MCF 10A (cell line): ENCODE measurements around the gene PDE3A. TPM values are rescaled to one million over a fixed set of nuclear protein-coding genes. Genes with fewer than 3 reads are reported as not detected.
A peak's percentile ranks its signal among the peaks of the same experiment; 100 is the strongest.

ENCODE experiments used
- BruUV-seq: library from RNA; stranded (reverse); fragments of 400-500 nt; replicated peaks from 2 replicates; lab custom pipeline; 2021; lab: Mats Ljungman, UMichigan
- CTCF ChIA-PET: fragments of 300-600 bp; sonication (Branson Sonifier 250); formaldehyde crosslinking; extraction: SDS; loops from one replicate; lab custom pipeline; 2021; ENCODE audit warnings: antibody characterized with exemption, inconsistent platforms; lab: Yijun Ruan, JAX
- POLR2A ChIA-PET: fragments of 300-600, 350-650 bp; sonication (Branson Sonifier 250); formaldehyde crosslinking; extraction: SDS; loops from one replicate; lab custom pipeline; 2020; ENCODE audit warnings: antibody characterized with exemption, inconsistent platforms; lab: Yijun Ruan, JAX
- DNase-seq: peaks from one replicate; pipeline ENCODE4 v3.0.0-alpha.2; 2018; ENCODE audit not compliant: unreplicated experiment
- H3K27ac Mint-ChIP-seq: one replicate; pipeline ENCODE4 v1.8.0; 2022; ENCODE audit warnings: mild to moderate bottlenecking, low read depth, mixed read lengths; ENCODE audit not compliant: unreplicated experiment
- H3K27me3 Mint-ChIP-seq: one replicate; pipeline ENCODE4 v1.8.0; 2022; ENCODE audit warnings: mixed read lengths; ENCODE audit not compliant: insufficient read depth, unreplicated experiment
- H3K36me3 Mint-ChIP-seq: one replicate; pipeline ENCODE4 v1.8.0; 2022; ENCODE audit warnings: mild to moderate bottlenecking, moderate library complexity, mixed read lengths; ENCODE audit not compliant: insufficient read depth, unreplicated experiment
- H3K4me1 Mint-ChIP-seq: one replicate; pipeline ENCODE4 v1.8.0; 2022; ENCODE audit warnings: mixed read lengths; ENCODE audit not compliant: insufficient read depth, unreplicated experiment
- H3K4me3 Mint-ChIP-seq: one replicate; pipeline ENCODE4 v1.8.0; 2022; ENCODE audit warnings: mild to moderate bottlenecking, moderate library complexity, mixed read lengths; ENCODE audit not compliant: unreplicated experiment
- H3K9me3 Mint-ChIP-seq: one replicate; pipeline ENCODE4 v1.8.0; 2022; ENCODE audit warnings: mixed read lengths; ENCODE audit not compliant: unreplicated experiment
- intact Hi-C: fragments of 100-400 bp; cut with micrococcal nuclease; formaldehyde crosslinking; loops from 2 replicates; pipeline ENCODE4 v1.14.1; 2022
- total RNA-seq: library from RNA; stranded (reverse); gene quantifications from 2 replicates; pipeline ENCODE4 v1.2.3, GENCODE V29; 2022
- TF ChIP-seq, protein P1 (sequence below): fragments of 200-600 bp; IDR thresholded peaks from one replicate; pipeline ENCODE4 v1.8.0; 2022; ENCODE audit warnings: antibody characterized with exemption, mild to moderate bottlenecking; ENCODE audit not compliant: unreplicated experiment

Gene PDE3A
- total RNA-seq, 1 experiment from 2014 or later: not detected

DNA sequence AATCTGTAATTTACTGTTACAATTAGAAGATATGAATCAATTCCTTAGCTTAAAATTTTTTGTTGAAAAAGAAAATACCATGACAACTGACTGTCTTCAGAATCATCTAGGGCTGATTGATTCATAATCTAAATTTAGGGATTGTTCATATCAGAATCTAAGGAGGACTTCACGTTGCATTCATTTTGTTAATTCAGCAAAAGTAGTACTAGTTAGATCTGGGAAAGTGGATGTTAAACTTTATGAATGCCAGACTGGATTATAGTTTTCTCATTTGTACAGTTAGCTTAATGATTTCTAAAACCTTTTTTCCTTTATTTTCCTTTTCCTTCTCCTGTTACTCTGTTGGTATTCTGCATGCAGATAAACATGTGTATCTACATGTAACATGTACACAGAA is 135.5 kb downstream of the PDE3A start:
- ChIA-PET CTCF (interaction anchor here (2.1 kb wide), 1 partner anchor 39 kb away, joined by 4 read pairs; no protein-coding TSS in a partner anchor), POLR2A (no interaction called here)
- no peaks in the 10 kb centered on the region for H3K36me3 Mint-ChIP-seq
- intact Hi-C loops: no loop called here
- peaks cover 71% of the 10 kb centered on the region for H3K27me3 Mint-ChIP-seq
- DNase-seq: no peak
- no TSS peak for BruUV-seq
- H3K4me1 Mint-ChIP-seq: no peaks in the 10 kb centered on the region
- TF ChIP-seq, protein P1, sequence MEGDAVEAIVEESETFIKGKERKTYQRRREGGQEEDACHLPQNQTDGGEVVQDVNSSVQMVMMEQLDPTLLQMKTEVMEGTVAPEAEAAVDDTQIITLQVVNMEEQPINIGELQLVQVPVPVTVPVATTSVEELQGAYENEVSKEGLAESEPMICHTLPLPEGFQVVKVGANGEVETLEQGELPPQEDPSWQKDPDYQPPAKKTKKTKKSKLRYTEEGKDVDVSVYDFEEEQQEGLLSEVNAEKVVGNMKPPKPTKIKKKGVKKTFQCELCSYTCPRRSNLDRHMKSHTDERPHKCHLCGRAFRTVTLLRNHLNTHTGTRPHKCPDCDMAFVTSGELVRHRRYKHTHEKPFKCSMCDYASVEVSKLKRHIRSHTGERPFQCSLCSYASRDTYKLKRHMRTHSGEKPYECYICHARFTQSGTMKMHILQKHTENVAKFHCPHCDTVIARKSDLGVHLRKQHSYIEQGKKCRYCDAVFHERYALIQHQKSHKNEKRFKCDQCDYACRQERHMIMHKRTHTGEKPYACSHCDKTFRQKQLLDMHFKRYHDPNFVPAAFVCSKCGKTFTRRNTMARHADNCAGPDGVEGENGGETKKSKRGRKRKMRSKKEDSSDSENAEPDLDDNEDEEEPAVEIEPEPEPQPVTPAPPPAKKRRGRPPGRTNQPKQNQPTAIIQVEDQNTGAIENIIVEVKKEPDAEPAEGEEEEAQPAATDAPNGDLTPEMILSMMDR: no peak
- no peaks in the 10 kb centered on the region for H3K9me3 Mint-ChIP-seq
- no peak overlapping the region for H3K4me3 Mint-ChIP-seq
- no peak overlapping the region for H3K27ac Mint-ChIP-seq

DNA sequence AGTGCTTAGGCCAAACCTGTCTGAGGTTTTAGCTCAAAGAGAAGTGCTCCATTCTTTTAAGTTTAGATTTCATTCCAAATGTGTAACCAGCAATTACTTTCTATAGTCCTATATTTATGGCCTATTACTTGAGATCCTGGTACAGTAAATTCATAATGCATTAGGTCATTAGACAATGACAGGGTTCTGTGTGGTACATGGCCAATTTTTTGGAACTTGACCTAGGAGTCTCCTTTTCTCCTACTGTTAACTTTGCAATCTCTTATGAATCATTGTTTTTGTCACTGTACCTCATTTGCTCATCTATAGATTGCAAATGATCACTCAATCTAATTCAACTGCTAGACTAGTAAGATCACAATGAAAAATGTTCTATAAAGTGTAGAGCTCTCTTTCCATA is 136.7 kb downstream of the PDE3A start:
- no peak overlapping the region for H3K27ac Mint-ChIP-seq
- no peaks in the 10 kb centered on the region for H3K4me1 Mint-ChIP-seq
- no TSS peak for BruUV-seq
- H3K9me3 Mint-ChIP-seq: no peaks in the 10 kb centered on the region
- H3K27me3 Mint-ChIP-seq: peaks cover 62% of the 10 kb centered on the region
- intact Hi-C loops: no loop called here
- H3K36me3 Mint-ChIP-seq: no peaks in the 10 kb centered on the region
- ChIA-PET CTCF (interaction anchor here (0.6 to 2.1 kb wide), 2 partner anchors 13 to 40 kb away, joined by 3 to 4 read pairs; no protein-coding TSS in a partner anchor), POLR2A (no interaction called here)
- no peak for DNase-seq
- TF ChIP-seq, protein P1: no peak
- H3K4me3 Mint-ChIP-seq: no peak overlapping the region

GRCh38 chr12:20507056-20507455 is 138.7 kb downstream of the PDE3A start:
- TF ChIP-seq, protein P1: no peak
- intact Hi-C loops: no loop called here
- Mint-ChIP-seq H3K4me1 (no peaks in the 10 kb centered on the region), H3K27me3 (peaks cover 53% of the 10 kb centered on the region), H3K4me3 (no peak overlapping the region), H3K36me3 (no peaks in the 10 kb centered on the region), H3K9me3 (no peaks in the 10 kb centered on the region), H3K27ac (no peak overlapping the region)
- BruUV-seq: no TSS peak
- CTCF ChIA-PET: no interaction called here
- POLR2A ChIA-PET: no interaction called here
- no peak for DNase-seq

DNA sequence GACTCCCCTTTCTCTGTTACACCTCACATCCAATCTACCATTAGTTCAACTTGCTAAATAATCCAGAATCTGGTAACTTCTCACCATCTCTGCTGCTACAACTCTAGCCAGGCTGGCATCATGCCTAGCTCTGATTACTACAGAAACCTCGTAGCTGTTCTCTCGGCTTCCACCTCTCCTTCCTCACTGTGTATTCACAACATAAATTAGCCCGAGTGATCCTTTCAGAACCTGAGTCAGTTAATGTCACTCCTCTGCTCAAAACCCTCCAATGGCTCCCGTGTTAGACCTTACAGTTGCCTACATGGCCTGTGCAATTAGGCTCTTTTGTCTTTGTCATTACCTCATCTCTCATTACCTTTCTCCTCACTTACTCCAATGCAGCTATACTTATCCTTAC is 139.4 kb downstream of the PDE3A start:
- ChIA-PET POLR2A (no interaction called here), CTCF (interaction anchor here (0.6 to 0.9 kb wide), 3 partner anchors 45 to 937 kb away, joined by 3 read pairs; no protein-coding TSS in a partner anchor)
- Mint-ChIP-seq H3K4me1 (no peaks in the 10 kb centered on the region), H3K9me3 (no peaks in the 10 kb centered on the region), H3K27ac (no peak overlapping the region), H3K36me3 (no peaks in the 10 kb centered on the region), H3K27me3 (peaks cover 49% of the 10 kb centered on the region), H3K4me3 (no peak overlapping the region)
- no TSS peak for BruUV-seq
- intact Hi-C loops: no loop called here
- DNase-seq: peak; percentile 39
- TF ChIP-seq, protein P1: no peak
